ENCODE results near the gene TNFSF9. TPM values are rescaled to one million over a fixed set of nuclear protein-coding genes. Genes with fewer than 3 reads are reported as not detected.

The TNFSF9 gene
- total RNA-seq, 1 donor from 2014 or later = 7.4 TPM

DNA sequence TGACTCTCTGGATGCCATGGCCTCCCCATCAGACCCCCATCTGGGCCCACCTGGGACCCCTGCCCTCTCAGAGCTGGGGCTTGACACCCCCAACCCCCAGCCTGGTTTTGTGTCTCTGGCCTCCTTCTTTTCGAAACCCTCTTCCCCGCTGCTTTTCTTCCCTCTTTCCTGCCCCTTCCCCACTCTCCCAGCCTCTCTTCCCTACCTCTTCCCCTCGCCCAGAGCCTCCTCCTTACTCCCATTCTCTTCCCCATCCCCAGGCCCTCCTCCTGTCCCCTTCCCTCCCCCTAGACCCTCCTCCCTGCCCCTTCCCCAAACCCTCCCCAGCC, 2.1 kb downstream of the TNFSF9 start:
- Histone ChIP-seq H3K4me1 (peaks cover 26% of the 10 kb centered on the region), H3K9me3 (no peaks in the 10 kb centered on the region), H3K27me3 (no peaks in the 10 kb centered on the region), H3K27ac (no peak overlapping the region), H3K4me3 (no peak overlapping the region), H3K36me3 (no peaks in the 10 kb centered on the region)
- TF ChIP-seq, protein P1, sequence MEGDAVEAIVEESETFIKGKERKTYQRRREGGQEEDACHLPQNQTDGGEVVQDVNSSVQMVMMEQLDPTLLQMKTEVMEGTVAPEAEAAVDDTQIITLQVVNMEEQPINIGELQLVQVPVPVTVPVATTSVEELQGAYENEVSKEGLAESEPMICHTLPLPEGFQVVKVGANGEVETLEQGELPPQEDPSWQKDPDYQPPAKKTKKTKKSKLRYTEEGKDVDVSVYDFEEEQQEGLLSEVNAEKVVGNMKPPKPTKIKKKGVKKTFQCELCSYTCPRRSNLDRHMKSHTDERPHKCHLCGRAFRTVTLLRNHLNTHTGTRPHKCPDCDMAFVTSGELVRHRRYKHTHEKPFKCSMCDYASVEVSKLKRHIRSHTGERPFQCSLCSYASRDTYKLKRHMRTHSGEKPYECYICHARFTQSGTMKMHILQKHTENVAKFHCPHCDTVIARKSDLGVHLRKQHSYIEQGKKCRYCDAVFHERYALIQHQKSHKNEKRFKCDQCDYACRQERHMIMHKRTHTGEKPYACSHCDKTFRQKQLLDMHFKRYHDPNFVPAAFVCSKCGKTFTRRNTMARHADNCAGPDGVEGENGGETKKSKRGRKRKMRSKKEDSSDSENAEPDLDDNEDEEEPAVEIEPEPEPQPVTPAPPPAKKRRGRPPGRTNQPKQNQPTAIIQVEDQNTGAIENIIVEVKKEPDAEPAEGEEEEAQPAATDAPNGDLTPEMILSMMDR (IDR thresholded peaks at IDR 0.05) = no peak
- ATAC-seq = no peak
- intact Hi-C loops (cut with DNase I) = no loop called here
- DNase-seq = no peak

DNA sequence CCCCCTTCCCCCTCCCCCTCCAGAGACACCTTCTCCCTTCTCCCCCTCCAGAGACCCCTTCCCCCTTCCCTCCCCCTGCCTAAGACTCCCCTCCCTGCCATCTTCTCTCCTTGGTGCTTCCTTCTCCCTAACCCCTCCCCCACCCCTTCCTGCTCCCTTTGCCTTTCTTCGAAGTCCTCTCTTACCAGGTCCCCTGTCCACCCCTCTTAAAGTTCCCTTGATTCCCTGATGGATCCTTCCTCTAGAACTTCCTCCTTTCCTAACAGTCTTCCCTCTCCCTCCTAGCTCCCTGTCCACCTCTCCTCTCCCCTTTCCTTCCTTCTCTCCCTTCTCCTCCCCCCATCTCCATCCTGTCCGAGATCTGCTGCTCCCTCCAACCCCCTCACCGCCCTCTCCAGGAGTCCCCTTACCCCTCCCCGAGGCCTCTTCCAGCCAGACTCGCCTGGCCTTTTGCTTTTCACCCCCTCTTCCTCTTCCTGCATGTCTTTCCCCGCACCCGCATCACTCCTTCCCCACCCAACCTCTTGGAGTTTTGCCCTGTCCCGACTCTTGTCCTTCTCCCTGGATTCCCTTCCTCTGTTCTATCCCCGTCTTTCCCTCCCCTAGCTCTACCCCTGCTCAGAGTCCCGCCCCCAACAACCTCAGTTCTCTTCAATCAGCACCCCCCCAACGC, 3.1 kb downstream of the TNFSF9 start:
- intact Hi-C loops (cut with DNase I) = no loop called here
- peaks cover 26% of the 10 kb centered on the region for H3K4me1 ChIP-seq
- H3K27ac ChIP-seq = no peak overlapping the region
- H3K27me3 ChIP-seq = no peaks in the 10 kb centered on the region
- H3K36me3 ChIP-seq = no peaks in the 10 kb centered on the region
- no peak for DNase-seq
- TF ChIP-seq, protein P1 (IDR thresholded peaks at IDR 0.05) = no peak
- no peak overlapping the region for H3K4me3 ChIP-seq
- ATAC-seq = no peak
- H3K9me3 ChIP-seq = no peaks in the 10 kb centered on the region

DNA sequence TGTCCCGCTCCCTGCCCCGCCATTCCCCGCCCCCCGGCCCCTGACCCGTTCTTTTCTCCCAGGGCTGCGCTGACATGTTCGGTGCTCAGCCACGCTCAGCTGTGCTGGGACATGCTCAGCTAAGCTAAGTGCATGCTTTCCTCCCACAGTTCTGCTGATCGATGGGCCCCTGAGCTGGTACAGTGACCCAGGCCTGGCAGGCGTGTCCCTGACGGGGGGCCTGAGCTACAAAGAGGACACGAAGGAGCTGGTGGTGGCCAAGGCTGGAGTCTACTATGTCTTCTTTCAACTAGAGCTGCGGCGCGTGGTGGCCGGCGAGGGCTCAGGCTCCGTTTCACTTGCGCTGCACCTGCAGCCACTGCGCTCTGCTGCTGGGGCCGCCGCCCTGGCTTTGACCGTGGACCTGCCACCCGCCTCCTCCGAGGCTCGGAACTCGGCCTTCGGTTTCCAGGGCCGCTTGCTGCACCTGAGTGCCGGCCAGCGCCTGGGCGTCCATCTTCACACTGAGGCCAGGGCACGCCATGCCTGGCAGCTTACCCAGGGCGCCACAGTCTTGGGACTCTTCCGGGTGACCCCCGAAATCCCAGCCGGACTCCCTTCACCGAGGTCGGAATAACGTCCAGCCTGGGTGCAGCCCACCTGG, 3.7 kb downstream of the TNFSF9 start:
- Histone ChIP-seq H3K36me3 (no peaks in the 10 kb centered on the region), H3K4me1 (peaks cover 21% of the 10 kb centered on the region), H3K27me3 (no peaks in the 10 kb centered on the region), H3K9me3 (no peaks in the 10 kb centered on the region), H3K4me3 (no peak overlapping the region), H3K27ac (no peak overlapping the region)
- TF ChIP-seq, protein P1 (IDR thresholded peaks at IDR 0.05) = no peak
- ATAC-seq = no peak
- intact Hi-C loops (cut with DNase I) = no loop called here
- no peak for DNase-seq

DNA sequence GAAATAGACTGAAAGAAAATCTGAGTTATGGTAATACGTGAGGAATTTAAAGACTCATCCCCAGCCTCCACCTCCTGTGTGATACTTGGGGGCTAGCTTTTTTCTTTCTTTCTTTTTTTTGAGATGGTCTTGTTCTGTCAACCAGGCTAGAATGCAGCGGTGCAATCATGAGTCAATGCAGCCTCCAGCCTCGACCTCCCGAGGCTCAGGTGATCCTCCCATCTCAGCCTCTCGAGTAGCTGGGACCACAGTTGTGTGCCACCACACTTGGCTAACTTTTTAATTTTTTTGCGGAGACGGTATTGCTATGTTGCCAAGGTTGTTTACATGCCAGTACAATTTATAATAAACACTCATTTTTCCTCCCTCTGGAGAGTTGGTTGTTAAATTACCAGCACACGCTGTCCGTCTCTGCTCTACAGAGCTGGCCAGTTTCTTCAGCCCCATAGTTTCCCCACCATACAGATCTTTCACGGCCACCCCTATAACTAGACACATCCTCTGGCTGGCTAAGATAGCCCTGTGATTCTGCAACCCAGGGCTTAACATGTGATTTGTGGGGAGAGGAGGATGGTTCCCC, 4.8 kb downstream of the TNFSF9 start:
- H3K27me3 ChIP-seq = no peaks in the 10 kb centered on the region
- H3K4me3 ChIP-seq = no peak overlapping the region
- no peak for DNase-seq
- no peak for ATAC-seq
- no peak overlapping the region for H3K27ac ChIP-seq
- intact Hi-C loops (cut with DNase I) = no loop called here
- TF ChIP-seq, protein P1 (IDR thresholded peaks at IDR 0.05) = no peak
- H3K4me1 ChIP-seq = peaks cover 13% of the 10 kb centered on the region
- no peaks in the 10 kb centered on the region for H3K36me3 ChIP-seq
- no peaks in the 10 kb centered on the region for H3K9me3 ChIP-seq

DNA sequence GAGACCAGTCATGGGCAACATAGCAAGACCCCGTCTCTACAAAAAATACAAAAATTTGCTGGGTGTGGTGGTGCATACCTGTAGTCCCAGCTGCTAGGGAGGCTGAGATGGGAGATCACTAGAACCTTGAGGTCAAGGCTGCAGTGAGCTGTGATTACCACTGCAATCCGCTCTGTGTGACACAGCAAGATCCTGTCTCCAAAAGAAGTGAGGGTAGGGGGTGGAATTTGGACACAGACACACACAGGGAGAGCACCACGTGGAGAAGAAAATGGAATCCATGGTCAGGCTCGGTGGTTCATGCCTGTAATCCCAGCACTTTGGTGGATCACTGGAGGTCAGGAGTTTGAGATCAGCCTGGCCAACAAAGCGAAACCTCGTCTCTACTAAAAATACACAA, 8.7 kb downstream of the TNFSF9 start:
- Histone ChIP-seq H3K36me3 (no peaks in the 10 kb centered on the region), H3K27ac (no peak overlapping the region), H3K27me3 (no peaks in the 10 kb centered on the region), H3K4me3 (no peak overlapping the region), H3K4me1 (no peaks in the 10 kb centered on the region), H3K9me3 (no peaks in the 10 kb centered on the region)
- no peak for DNase-seq
- TF ChIP-seq, protein P1 (IDR thresholded peaks at IDR 0.05) = no peak
- ATAC-seq = no peak
- intact Hi-C loops (cut with DNase I) = no loop called here

Data from upper lobe of right lung (tissue), 1 donor.